Activated T-helper 2 cell treated with anti-CD3 and anti-CD28 coated beads, Interferon-gamma antibody, Interleukin-2, Interleukin-4, amounts not matched to agents 10 μg/mL and 5 μg/mL and 100 μg/mL, durations not matched to agents 14 hours and 24 hours and 36 hours (primary cell): ENCODE results near the gene BGLAP. TPM values are rescaled to one million over a fixed set of nuclear protein-coding genes. Genes with fewer than 3 reads are reported as not detected.
"Not testable (repeated sequence)": the region's sequence is repeated elsewhere in the genome, so short reads cannot be mapped to it uniquely, and the experiment has no call there.

ENCODE experiments used
- DNase-seq: peaks from one replicate; pipeline ENCODE4 v3.0.0; 2021; ENCODE audit warnings: low spot score
- H3K27ac Mint-ChIP-seq: one replicate; pipeline ENCODE4 v1.8.0; 2021; ENCODE audit warnings: mixed read lengths
- H3K27me3 Mint-ChIP-seq: one replicate; pipeline ENCODE4 v1.8.0; 2021; ENCODE audit warnings: low read depth, mixed read lengths
- H3K36me3 Mint-ChIP-seq: one replicate; pipeline ENCODE4 v1.8.0; 2021; ENCODE audit warnings: low read depth, mixed read lengths
- H3K4me1 Mint-ChIP-seq: one replicate; pipeline ENCODE4 v1.8.0; 2021; ENCODE audit warnings: low read depth, mixed read lengths
- H3K4me3 Mint-ChIP-seq: one replicate; pipeline ENCODE4 v1.8.0; 2021; ENCODE audit warnings: low read depth, mild to moderate bottlenecking, moderate library complexity, mixed read lengths
- H3K9me3 Mint-ChIP-seq: one replicate; pipeline ENCODE4 v1.8.0; 2021; ENCODE audit warnings: mixed read lengths
- intact Hi-C: fragments of 100-400 bp; cut with micrococcal nuclease; formaldehyde crosslinking; loops from one replicate; pipeline ENCODE4 v1.15.1; 2023
- total RNA-seq: library from RNA; stranded (reverse); gene quantifications from 2 replicates; pipeline ENCODE4 v1.2.3, GENCODE V29; 2022

The BGLAP gene
- total RNA-seq, 1 donor from 2014 or later: 2.2 TPM

DNA sequence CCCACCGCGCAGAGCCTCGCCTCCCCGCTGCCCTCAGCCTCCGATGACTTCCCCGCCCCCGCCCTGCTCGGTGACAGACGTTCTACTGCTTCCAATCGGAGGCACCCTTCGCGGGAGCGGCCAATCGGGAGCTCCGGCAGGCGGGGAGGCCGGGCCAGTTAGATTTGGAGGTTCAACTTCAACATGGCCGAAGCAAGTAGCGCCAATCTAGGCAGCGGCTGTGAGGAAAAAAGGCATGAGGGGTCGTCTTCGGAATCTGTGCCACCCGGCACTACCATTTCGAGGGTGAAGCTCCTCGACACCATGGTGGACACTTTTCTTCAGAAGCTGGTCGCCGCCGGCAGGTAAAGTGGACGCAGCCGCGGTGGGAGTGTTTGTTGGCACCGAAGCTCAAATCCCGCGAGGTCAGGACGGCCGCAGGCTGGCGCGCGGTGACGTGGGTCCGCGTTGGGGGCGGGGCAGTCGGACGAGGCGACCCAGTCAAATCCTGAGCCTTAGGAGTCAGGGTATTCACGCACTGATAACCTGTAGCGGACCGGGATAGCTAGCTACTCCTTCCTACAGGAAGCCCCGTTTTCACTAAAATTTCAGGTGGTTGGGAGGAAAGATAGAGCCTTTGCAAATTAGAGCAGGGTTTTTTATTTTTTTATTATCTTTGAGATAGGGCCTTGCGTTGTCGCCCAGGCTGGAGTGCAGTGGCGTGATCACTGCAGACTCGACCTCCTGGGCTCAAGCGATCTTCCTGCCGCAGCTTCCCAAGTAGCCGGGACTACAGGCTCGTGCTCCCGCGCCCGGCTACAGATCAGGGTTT, 28.9 kb upstream of the BGLAP start, which contains the start of gene PMF1:
Gene PMF1, plus strand, starts transcription at position 175 of the 811 bp plus-strand sequence. Its CDS starts 9 bp downstream, at position 184.
- Mint-ChIP-seq H3K4me1 (peaks cover 31% of the 10 kb centered on the region), H3K4me3 (peak within 1 kb of the TSS; percentile 93), H3K36me3 (peaks cover 71% of the 10 kb centered on the region), H3K9me3 (no peaks in the 10 kb centered on the region), H3K27me3 (no peaks in the 10 kb centered on the region), H3K27ac (peak within 1 kb of the TSS; percentile 98)
- peak; percentile 95 for DNase-seq
- intact Hi-C loops: loop anchor here (1.0 to 10.0 kb wide), 4 partner anchors 10 to 292 kb away; partner anchors contain the start of genes MEF2D and SLC25A44

DNA sequence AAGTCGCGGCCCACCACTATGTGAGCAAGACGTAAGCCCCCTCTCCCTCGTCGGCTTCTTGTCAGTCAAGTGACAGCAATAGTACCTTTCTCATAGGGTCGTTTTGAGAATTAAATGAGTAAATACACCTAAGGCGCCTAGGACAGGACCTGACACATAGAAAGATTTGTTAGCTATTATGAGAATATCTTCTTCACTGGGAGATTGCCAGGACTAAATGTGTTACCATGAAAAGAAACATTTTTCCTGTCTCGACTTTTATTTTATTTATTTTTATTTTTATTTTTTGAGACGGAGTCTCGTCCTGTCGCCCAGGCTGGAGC, 28.4 kb upstream of the BGLAP start:
- intact Hi-C loops: loop anchor here (1.0 to 10.0 kb wide), 4 partner anchors 10 to 291 kb away; partner anchors contain the start of genes MEF2D and SLC25A44
- Mint-ChIP-seq H3K4me1 (peaks cover 33% of the 10 kb centered on the region), H3K27ac (peak overlapping the region; percentile 97), H3K9me3 (no peaks in the 10 kb centered on the region), H3K27me3 (no peaks in the 10 kb centered on the region), H3K36me3 (peaks cover 71% of the 10 kb centered on the region), H3K4me3 (peak overlapping the region; percentile 93)
- DNase-seq: no peak

DNA sequence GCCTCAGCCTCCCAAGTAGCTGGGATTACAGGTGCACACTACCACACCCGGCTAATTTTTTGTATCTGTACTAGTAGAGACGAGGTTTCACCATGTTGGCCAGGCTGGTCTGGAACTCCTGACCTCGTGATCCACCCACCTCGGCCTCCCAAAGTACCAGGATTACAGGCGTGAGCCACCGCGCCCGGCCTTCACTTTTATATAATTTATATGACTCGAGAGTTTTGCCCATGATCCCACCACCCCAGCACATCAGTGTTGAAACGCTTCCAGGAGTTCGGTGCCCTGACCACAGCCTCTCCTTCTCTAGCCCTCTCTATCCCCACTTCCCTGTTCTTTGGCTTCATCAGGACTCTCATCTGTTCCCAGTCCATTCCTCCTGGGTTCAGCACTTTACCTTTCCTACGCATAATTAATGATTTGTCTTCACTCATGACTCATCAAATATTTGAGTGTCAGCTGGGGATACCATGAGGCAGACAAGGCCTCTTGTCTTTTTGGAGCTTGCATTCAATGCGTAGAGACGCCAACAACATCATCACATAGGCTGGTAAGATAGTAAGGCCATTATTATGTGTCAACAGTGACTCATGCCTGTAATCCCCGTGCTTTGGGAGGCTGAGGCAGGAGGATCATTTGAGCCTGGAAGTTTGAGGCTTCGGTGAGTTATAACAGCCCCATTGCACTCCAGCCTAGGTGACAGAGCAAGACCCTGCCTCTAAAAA, 27.8 kb upstream of the BGLAP start:
- peak overlapping the region; percentile 89 for H3K4me3 Mint-ChIP-seq
- peaks cover 67% of the 10 kb centered on the region for H3K36me3 Mint-ChIP-seq
- H3K4me1 Mint-ChIP-seq: peaks cover 32% of the 10 kb centered on the region
- H3K27ac Mint-ChIP-seq: peak overlapping the region; percentile 98
- no peaks in the 10 kb centered on the region for H3K9me3 Mint-ChIP-seq
- intact Hi-C loops: loop anchor here (10.0 kb wide), 1 partner anchor 291 kb away; the partner anchor contains the start of gene MEF2D
- H3K27me3 Mint-ChIP-seq: no peaks in the 10 kb centered on the region
- DNase-seq: no peak

GRCh38 chr1:156216361-156217086, 25.5 kb upstream of the BGLAP start:
- intact Hi-C loops: loop anchor here (10.0 kb wide), 1 partner anchor 288 kb away; the partner anchor contains the start of gene MEF2D
- not testable (repeated sequence) for H3K27me3 Mint-ChIP-seq, H3K4me3 Mint-ChIP-seq, H3K9me3 Mint-ChIP-seq, DNase-seq
- peaks cover 67% of the 10 kb centered on the region for H3K36me3 Mint-ChIP-seq
- H3K4me1 Mint-ChIP-seq: peaks cover 48% of the 10 kb centered on the region
- H3K27ac Mint-ChIP-seq: peak overlapping the region; percentile 96

GRCh38 chr1:156217871-156218270, 24.1 kb upstream of the BGLAP start:
- Mint-ChIP-seq H3K36me3 (peaks cover 69% of the 10 kb centered on the region), H3K4me1 (peaks cover 54% of the 10 kb centered on the region), H3K9me3 (no peaks in the 10 kb centered on the region), H3K27ac (peak overlapping the region; percentile 96), H3K4me3 (peak overlapping the region; percentile 40), H3K27me3 (no peaks in the 10 kb centered on the region)
- intact Hi-C loops: loop anchor here (1.0 to 10.0 kb wide), 3 partner anchors 8 to 287 kb away; partner anchors contain the start of gene MEF2D
- peak; percentile 35 for DNase-seq

DNA sequence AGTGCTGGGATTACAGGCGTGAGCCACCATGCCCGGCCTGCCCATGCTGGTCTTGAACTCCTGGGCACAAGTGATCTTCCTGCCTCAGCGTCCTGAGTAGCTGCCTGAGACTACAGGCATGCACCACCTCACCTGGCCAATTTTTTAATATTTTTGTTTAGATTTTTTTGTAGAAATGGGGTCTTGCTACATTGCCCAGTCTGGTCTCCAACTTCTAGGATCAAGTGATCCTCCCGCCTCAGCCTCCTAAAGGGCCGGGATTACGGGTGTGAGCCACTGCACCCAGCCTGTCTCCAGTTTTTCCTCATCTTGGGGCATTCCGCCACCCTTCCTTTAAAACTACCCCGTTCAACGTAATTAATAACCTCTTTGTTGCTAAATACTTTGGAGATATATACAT, 21.8 kb upstream of the BGLAP start:
- peaks cover 64% of the 10 kb centered on the region for H3K36me3 Mint-ChIP-seq
- H3K27me3 Mint-ChIP-seq: no peaks in the 10 kb centered on the region
- no peak for DNase-seq
- no peaks in the 10 kb centered on the region for H3K9me3 Mint-ChIP-seq
- peaks cover 56% of the 10 kb centered on the region for H3K4me1 Mint-ChIP-seq
- no peak overlapping the region for H3K4me3 Mint-ChIP-seq
- intact Hi-C loops: no loop called here
- H3K27ac Mint-ChIP-seq: peak overlapping the region; percentile 96

GRCh38 chr1:156221986-156222692, 19.8 kb upstream of the BGLAP start:
- Mint-ChIP-seq H3K36me3 (peaks cover 72% of the 10 kb centered on the region), H3K4me3 (peak overlapping the region; percentile 46), H3K27ac (peak overlapping the region; percentile 96), H3K4me1 (peaks cover 64% of the 10 kb centered on the region), H3K9me3 (no peaks in the 10 kb centered on the region), H3K27me3 (no peaks in the 10 kb centered on the region)
- no peak for DNase-seq
- intact Hi-C loops: loop anchor here (2.0 kb wide), 1 partner anchor 125 kb away; no protein-coding TSS in a partner anchor

DNA sequence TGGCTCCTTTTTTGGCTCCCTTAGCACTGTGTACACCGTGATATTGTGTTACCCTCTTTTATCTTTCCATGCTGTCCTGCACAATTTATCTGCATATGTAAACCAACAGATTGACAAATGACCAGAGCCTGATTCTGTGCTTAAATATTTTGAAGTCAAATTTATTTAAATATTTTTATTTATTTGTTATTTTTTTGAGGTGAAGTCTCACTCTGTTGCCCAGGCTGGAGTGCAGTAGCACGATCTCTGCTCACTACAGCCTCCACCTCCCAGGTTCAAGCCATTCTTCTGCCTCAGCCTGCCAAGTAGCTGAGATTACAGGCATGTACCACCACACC, 16.3 kb upstream of the BGLAP start:
- peaks cover 71% of the 10 kb centered on the region for H3K36me3 Mint-ChIP-seq
- H3K4me3 Mint-ChIP-seq: no peak overlapping the region
- peaks cover 53% of the 10 kb centered on the region for H3K4me1 Mint-ChIP-seq
- intact Hi-C loops: loop anchor here (1.0 kb wide), 4 partner anchors 7 to 135 kb away; no protein-coding TSS in a partner anchor
- DNase-seq: no peak
- no peaks in the 10 kb centered on the region for H3K9me3 Mint-ChIP-seq
- H3K27me3 Mint-ChIP-seq: no peaks in the 10 kb centered on the region
- H3K27ac Mint-ChIP-seq: peak overlapping the region; percentile 89

DNA sequence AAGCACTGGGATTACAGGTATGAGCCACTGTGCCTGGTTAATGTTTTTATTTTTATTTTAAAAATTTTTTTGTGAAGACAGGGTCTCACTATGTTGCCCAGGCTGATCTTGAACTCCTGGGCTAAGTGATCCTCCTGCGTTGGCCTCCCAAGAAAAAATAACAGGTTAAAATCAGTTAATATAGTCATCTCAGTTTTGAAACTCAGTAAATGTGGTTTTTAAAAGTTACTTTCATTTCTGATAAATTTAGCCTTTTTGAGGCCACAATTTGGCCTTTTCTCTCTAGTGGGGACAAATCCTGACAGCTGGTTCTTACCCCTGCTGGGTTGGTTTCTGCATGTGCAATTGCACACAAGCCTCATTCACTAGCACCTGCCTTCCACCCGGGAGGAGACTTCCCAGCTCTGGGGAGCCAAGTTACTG, 15.9 kb upstream of the BGLAP start:
- H3K36me3 Mint-ChIP-seq: peaks cover 67% of the 10 kb centered on the region
- H3K27ac Mint-ChIP-seq: peak overlapping the region; percentile 83
- DNase-seq: no peak
- H3K4me3 Mint-ChIP-seq: no peak overlapping the region
- no peaks in the 10 kb centered on the region for H3K9me3 Mint-ChIP-seq
- intact Hi-C loops: loop anchor here (1.0 kb wide), 1 partner anchor 8 kb away; no protein-coding TSS in a partner anchor
- H3K27me3 Mint-ChIP-seq: no peaks in the 10 kb centered on the region
- peaks cover 50% of the 10 kb centered on the region for H3K4me1 Mint-ChIP-seq

DNA sequence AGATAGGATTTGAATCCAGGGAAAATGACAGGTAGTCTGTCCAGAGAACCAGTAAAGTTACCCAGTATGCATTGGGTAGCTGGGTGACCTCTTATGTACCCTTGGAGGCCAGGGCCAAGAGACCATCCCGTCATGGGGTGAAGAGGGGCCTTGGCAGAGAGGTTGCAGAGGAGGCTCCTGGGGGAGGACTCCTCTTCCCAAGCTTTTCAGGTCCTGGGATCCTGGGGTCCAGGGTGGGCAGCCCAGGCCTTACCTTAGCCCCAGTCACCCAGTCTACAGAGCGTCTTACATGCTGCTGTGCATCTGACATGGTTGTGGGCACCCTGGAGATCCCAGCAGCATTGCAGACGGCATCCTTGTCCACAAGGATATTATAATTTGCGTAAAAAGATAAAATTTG, 15.2 kb upstream of the BGLAP start:
- DNase-seq: no peak
- intact Hi-C loops: loop anchor here (1.0 kb wide), 1 partner anchor 8 kb away; no protein-coding TSS in a partner anchor
- Mint-ChIP-seq H3K9me3 (no peaks in the 10 kb centered on the region), H3K36me3 (peaks cover 62% of the 10 kb centered on the region), H3K27me3 (no peaks in the 10 kb centered on the region), H3K4me3 (no peak overlapping the region), H3K4me1 (peaks cover 44% of the 10 kb centered on the region), H3K27ac (peak overlapping the region; percentile 83)

- no peak overlapping the region for H3K4me3 Mint-ChIP-seq
- no peaks in the 10 kb centered on the region for H3K9me3 Mint-ChIP-seq
- intact Hi-C loops: no loop called here
These were observed 13.5 kb upstream of the BGLAP start for GRCh38 chr1:156228501-156228900.

More at GRCh38 chr1:156228501-156228900, 13.5 kb upstream of the BGLAP start:
- DNase-seq: no peak
- H3K27ac Mint-ChIP-seq: peak overlapping the region; percentile 77
- peaks cover 26% of the 10 kb centered on the region for H3K4me1 Mint-ChIP-seq
- peaks cover 52% of the 10 kb centered on the region for H3K36me3 Mint-ChIP-seq
- no peaks in the 10 kb centered on the region for H3K27me3 Mint-ChIP-seq
